HEK293 (cell line): ENCODE data around the gene CBX1.

Experiments
- CTCF ChIA-PET: fragments of 350-600 bp; formaldehyde crosslinking; extraction: SDS; loops from one replicate; lab custom pipeline; 2021; ENCODE audit warnings: antibody characterized with exemption; lab: Yijun Ruan, JAX
- POLR2A ChIA-PET: fragments of 300-600 bp; formaldehyde crosslinking; extraction: SDS; loops from one replicate; lab custom pipeline; 2020; ENCODE audit warnings: antibody characterized with exemption, inconsistent platforms; lab: Yijun Ruan, JAX
- H3K27ac ChIP-seq: fragments of 200-500 bp; sonication (Bioruptor generic); 2 replicates; pipeline ENCODE4 v1.5.1; 2014; ENCODE audit warnings: low read depth, low read length, control low read depth, inconsistent platforms; ENCODE audit errors: extremely low read depth
- H3K36me3 ChIP-seq, 2 experiments: fragments of 200-500 bp in 1 of 2; sonication (Bioruptor generic) in 1 of 2; 1 replicate in 1 of 2; 2 replicates in 1 of 2; pipeline ENCODE4 v1.5.1; 2014 to 2017; ENCODE audit warnings: inconsistent platforms in 2 of 2, low read length in 2 of 2; ENCODE audit not compliant: control insufficient read depth in 2 of 2, insufficient read depth in 1 of 2
- H3K4me1 ChIP-seq: fragments of 200-500 bp; sonication (Bioruptor generic); 2 replicates; pipeline ENCODE4 v1.5.1; 2014; ENCODE audit warnings: mild to moderate bottlenecking, low read length, inconsistent platforms; ENCODE audit not compliant: control insufficient read depth, insufficient read depth
- H3K4me3 ChIP-seq: 2 replicates; pipeline ENCODE4 v1.5.1; 2011; ENCODE audit warnings: low read depth, mild to moderate bottlenecking, control low read depth, low read length, moderate library complexity
- H3K9me3 ChIP-seq: fragments of 200-500 bp; sonication (Bioruptor generic); 2 replicates; pipeline ENCODE4 v1.5.1; 2014; ENCODE audit warnings: low read depth, low read length, inconsistent platforms; ENCODE audit not compliant: control insufficient read depth, insufficient read depth
- GLIS1 ChIP-seq: fragments of 450-650 bp; formaldehyde crosslinking; IDR thresholded peaks from 2 replicates; pipeline ENCODE4 v1.5.1; 2016; ENCODE audit warnings: missing biosample characterization, missing genetic modification characterization
- HOXA7 ChIP-seq: sonication (generic); formaldehyde crosslinking; IDR thresholded peaks from 2 replicates; pipeline ENCODE4 v1.8.1; 2022; ENCODE audit warnings: missing genetic modification reagents, borderline replicate concordance
- ZBTB20 ChIP-seq: fragments of 450-650 bp; formaldehyde crosslinking; IDR thresholded peaks from 2 replicates; pipeline ENCODE4 v1.5.1; 2016; ENCODE audit warnings: missing biosample characterization, missing genetic modification characterization
- ZFHX2 ChIP-seq: fragments of 450-650 bp; formaldehyde crosslinking; conservative IDR thresholded peaks from 2 replicates; pipeline ENCODE4 v1.5.1; 2016; ENCODE audit warnings: missing biosample characterization, missing genetic modification characterization
- ZNF157 ChIP-seq: fragments of 450-650 bp; formaldehyde crosslinking; IDR thresholded peaks from 2 replicates; pipeline ENCODE4 v1.5.1; 2016; ENCODE audit warnings: missing biosample characterization, missing genetic modification characterization
- ZNF23 ChIP-seq: fragments of 450-650 bp; formaldehyde crosslinking; IDR thresholded peaks from 2 replicates; pipeline ENCODE4 v1.5.1; 2016; ENCODE audit warnings: missing biosample characterization, missing genetic modification characterization, borderline replicate concordance
- ZNF239 ChIP-seq: fragments of 450-650 bp; formaldehyde crosslinking; IDR thresholded peaks from 2 replicates; pipeline ENCODE4 v1.5.1; 2016; ENCODE audit warnings: missing biosample characterization, missing genetic modification characterization
- ZNF335 ChIP-seq: fragments of 450-650 bp; formaldehyde crosslinking; conservative IDR thresholded peaks from 2 replicates; pipeline ENCODE4 v1.5.1; 2016; ENCODE audit warnings: missing biosample characterization, missing genetic modification characterization
- ZNF510 ChIP-seq: fragments of 450-650 bp; formaldehyde crosslinking; IDR thresholded peaks from 2 replicates; pipeline ENCODE4 v1.5.1; 2018; ENCODE audit warnings: mild to moderate bottlenecking, missing genetic modification characterization, missing biosample characterization; ENCODE audit not compliant: insufficient replicate concordance
- ZNF600 ChIP-seq: fragments of 450-650 bp; formaldehyde crosslinking; IDR thresholded peaks from 2 replicates; pipeline ENCODE4 v1.5.1; 2016; ENCODE audit warnings: missing biosample characterization, missing genetic modification characterization
- ZNF610 ChIP-seq: fragments of 450-650 bp; formaldehyde crosslinking; IDR thresholded peaks from 2 replicates; pipeline ENCODE4 v1.5.1; 2016; ENCODE audit warnings: missing biosample characterization, missing genetic modification characterization, borderline replicate concordance
- ZNF654 ChIP-seq: fragments of 450-650 bp; formaldehyde crosslinking; IDR thresholded peaks from 2 replicates; pipeline ENCODE4 v1.5.1; 2016; ENCODE audit warnings: low read depth, missing biosample characterization, missing genetic modification characterization
- ZNF768 ChIP-seq: fragments of 450-650 bp; formaldehyde crosslinking; IDR thresholded peaks from 2 replicates; pipeline ENCODE4 v1.5.1; 2018; ENCODE audit warnings: missing biosample characterization, mild to moderate bottlenecking, missing genetic modification characterization
- ZNF785 ChIP-seq: fragments of 450-650 bp; formaldehyde crosslinking; IDR thresholded peaks from 2 replicates; pipeline ENCODE4 v1.5.1; 2016; ENCODE audit warnings: missing biosample characterization, missing genetic modification characterization
- TF ChIP-seq, protein P1 (sequence below): fragments of 450-650 bp; formaldehyde crosslinking; IDR thresholded peaks from 2 replicates; pipeline ENCODE4 v1.5.1; 2016; ENCODE audit warnings: missing biosample characterization, missing genetic modification characterization, borderline replicate concordance
- TF ChIP-seq, protein P2 (sequence below): fragments of 450-650 bp; formaldehyde crosslinking; IDR thresholded peaks from 2 replicates; pipeline ENCODE4 v1.5.1; 2016; ENCODE audit warnings: missing biosample characterization, missing genetic modification characterization
- TF ChIP-seq, protein P3 (sequence below): fragments of 450-650 bp; formaldehyde crosslinking; IDR thresholded peaks from 2 replicates; pipeline ENCODE4; 2016; ENCODE audit warnings: missing biosample characterization, missing genetic modification characterization
- TF ChIP-seq, protein P4 (sequence below): fragments of 450-650 bp; formaldehyde crosslinking; IDR thresholded peaks from 2 replicates; pipeline ENCODE4 v1.5.1; 2016; ENCODE audit warnings: missing biosample characterization, missing genetic modification characterization
- TF ChIP-seq, protein P5 (sequence below): fragments of 450-650 bp; formaldehyde crosslinking; IDR thresholded peaks from 2 replicates; pipeline ENCODE4 v1.5.1; 2016; ENCODE audit warnings: missing biosample characterization, missing genetic modification characterization
- TF ChIP-seq, protein P6 (sequence below): fragments of 450-650 bp; formaldehyde crosslinking; optimal IDR thresholded peaks from 2 replicates; pipeline ENCODE3; 2016; ENCODE audit warnings: missing biosample characterization, mild to moderate bottlenecking, missing genetic modification characterization
- TF ChIP-seq, protein P7 (sequence below): IDR thresholded peaks from 2 replicates; pipeline ENCODE4 v1.6.1; 2011; ENCODE audit warnings: mild to moderate bottlenecking, low read depth, low read length, borderline replicate concordance

Gene CBX1

DNA sequence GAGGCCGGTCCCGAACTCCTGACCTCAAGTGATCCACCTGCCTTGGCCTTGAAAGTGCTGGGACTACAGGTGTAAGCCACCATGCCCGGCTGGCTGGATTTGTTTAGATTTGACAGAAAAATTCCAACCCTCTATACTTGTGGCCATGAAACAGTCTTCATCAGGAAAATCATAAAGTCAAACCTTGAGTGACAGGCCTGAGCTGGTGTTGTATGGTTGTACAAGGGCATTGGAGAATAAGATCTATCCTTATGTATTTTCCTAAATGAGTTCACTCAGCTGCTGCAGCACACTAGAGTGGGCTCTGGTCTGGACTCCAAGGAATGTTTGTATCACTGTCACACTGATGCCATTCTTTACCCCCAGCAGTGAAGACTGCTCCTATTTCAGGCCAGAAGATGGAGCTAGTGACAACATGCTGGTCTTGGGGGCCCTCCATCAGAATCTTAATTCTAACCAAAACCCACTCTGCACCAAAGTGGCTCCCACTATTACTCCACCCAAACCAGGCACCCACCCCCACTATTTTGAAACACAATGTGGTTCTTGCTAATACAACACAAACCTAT, 33.7 kb upstream of the CBX1 start:
- no peak overlapping the region for H3K27ac ChIP-seq
- CTCF ChIA-PET: interaction anchor here (0.6 to 7.4 kb wide), 23 partner anchors 8 to 245 kb away, joined by 3 to 105 read pairs (median 4); no protein-coding TSS in a partner anchor
- TF ChIP-seq GLIS1 (tag by site-specific recombination): peak; percentile 91
- TF ChIP-seq ZNF654 (tag by site-specific recombination): peak; percentile 52
- no peak for TF ChIP-seq ZNF510 (tag by site-specific recombination)
- TF ChIP-seq, protein P1, sequence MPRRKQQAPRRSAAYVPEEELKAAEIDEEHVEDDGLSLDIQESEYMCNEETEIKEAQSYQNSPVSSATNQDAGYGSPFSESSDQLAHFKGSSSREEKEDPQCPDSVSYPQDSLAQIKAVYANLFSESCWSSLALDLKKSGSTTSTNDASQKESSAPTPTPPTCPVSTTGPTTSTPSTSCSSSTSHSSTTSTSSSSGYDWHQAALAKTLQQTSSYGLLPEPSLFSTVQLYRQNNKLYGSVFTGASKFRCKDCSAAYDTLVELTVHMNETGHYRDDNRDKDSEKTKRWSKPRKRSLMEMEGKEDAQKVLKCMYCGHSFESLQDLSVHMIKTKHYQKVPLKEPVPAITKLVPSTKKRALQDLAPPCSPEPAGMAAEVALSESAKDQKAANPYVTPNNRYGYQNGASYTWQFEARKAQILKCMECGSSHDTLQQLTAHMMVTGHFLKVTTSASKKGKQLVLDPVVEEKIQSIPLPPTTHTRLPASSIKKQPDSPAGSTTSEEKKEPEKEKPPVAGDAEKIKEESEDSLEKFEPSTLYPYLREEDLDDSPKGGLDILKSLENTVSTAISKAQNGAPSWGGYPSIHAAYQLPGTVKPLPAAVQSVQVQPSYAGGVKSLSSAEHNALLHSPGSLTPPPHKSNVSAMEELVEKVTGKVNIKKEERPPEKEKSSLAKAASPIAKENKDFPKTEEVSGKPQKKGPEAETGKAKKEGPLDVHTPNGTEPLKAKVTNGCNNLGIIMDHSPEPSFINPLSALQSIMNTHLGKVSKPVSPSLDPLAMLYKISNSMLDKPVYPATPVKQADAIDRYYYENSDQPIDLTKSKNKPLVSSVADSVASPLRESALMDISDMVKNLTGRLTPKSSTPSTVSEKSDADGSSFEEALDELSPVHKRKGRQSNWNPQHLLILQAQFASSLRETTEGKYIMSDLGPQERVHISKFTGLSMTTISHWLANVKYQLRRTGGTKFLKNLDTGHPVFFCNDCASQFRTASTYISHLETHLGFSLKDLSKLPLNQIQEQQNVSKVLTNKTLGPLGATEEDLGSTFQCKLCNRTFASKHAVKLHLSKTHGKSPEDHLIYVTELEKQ (tag by site-specific recombination): no peak
- TF ChIP-seq ZNF768 (tag by site-specific recombination): no peak
- TF ChIP-seq ZNF239 (tag by site-specific recombination): no peak
- peak; percentile 44; the same call in 1 of the 2 replicates for TF ChIP-seq ZBTB20 (tag by site-specific recombination)
- TF ChIP-seq ZNF335: peak; percentile 2; the same call in 1 of the 2 replicates
- TF ChIP-seq, protein P2, sequence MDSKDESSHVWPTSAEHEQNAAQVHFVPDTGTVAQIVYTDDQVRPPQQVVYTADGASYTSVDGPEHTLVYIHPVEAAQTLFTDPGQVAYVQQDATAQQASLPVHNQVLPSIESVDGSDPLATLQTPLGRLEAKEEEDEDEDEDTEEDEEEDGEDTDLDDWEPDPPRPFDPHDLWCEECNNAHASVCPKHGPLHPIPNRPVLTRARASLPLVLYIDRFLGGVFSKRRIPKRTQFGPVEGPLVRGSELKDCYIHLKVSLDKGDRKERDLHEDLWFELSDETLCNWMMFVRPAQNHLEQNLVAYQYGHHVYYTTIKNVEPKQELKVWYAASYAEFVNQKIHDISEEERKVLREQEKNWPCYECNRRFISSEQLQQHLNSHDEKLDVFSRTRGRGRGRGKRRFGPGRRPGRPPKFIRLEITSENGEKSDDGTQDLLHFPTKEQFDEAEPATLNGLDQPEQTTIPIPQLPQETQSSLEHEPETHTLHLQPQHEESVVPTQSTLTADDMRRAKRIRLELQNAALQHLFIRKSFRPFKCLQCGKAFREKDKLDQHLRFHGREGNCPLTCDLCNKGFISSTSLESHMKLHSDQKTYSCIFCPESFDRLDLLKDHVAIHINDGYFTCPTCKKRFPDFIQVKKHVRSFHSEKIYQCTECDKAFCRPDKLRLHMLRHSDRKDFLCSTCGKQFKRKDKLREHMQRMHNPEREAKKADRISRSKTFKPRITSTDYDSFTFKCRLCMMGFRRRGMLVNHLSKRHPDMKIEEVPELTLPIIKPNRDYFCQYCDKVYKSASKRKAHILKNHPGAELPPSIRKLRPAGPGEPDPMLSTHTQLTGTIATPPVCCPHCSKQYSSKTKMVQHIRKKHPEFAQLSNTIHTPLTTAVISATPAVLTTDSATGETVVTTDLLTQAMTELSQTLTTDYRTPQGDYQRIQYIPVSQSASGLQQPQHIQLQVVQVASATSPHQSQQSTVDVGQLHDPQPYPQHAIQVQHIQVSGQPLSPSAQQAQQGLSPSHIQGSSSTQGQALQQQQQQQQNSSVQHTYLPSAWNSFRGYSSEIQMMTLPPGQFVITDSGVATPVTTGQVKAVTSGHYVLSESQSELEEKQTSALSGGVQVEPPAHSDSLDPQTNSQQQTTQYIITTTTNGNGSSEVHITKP (tag by site-specific recombination): peak; percentile 66; the same call in 1 of the 2 replicates
- TF ChIP-seq ZNF600 (tag by site-specific recombination): peak; percentile 55; the same call in 1 of the 2 replicates
- POLR2A ChIA-PET: no interaction called here
- H3K36me3 ChIP-seq: no peaks in the 10 kb centered on the region
- H3K9me3 ChIP-seq: no peaks in the 10 kb centered on the region
- no peak overlapping the region for H3K4me3 ChIP-seq
- H3K4me1 ChIP-seq: no peaks in the 10 kb centered on the region

DNA sequence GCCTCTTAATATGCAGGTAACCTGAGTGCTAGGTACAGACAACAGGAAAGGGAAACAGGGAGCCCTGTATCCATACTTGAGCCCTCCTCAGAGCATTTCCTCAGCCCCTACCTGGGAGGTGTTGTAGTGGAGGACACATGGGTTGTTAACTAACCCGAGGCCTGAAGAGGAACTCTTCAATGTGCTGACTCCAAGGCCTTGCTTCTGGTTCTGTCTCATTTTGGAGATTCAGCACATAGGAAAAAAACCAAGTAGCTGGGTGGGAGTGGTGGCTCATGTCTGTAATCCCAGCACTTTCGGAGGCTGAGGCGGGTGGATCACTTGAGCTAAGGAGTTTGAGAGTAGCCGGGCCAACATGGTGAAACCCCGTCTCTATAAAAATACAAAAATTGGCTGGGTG, 31.1 kb upstream of the CBX1 start:
- POLR2A ChIA-PET: no interaction called here
- CTCF ChIA-PET: interaction anchor here (0.7 to 7.4 kb wide), 17 partner anchors 8 to 227 kb away, joined by 3 to 105 read pairs (median 4); no protein-coding TSS in a partner anchor
- no peaks in the 10 kb centered on the region for H3K4me1 ChIP-seq
- no peak for TF ChIP-seq ZFHX2
- TF ChIP-seq, protein P3, sequence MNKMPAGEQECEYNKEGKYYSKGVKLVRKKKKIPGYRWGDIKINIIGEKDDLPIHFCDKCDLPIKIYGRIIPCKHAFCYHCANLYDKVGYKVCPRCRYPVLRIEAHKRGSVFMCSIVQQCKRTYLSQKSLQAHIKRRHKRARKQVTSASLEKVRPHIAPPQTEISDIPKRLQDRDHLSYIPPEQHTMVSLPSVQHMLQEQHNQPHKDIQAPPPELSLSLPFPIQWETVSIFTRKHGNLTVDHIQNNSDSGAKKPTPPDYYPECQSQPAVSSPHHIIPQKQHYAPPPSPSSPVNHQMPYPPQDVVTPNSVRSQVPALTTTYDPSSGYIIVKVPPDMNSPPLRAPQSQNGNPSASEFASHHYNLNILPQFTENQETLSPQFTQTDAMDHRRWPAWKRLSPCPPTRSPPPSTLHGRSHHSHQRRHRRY (tag by site-specific recombination): no peak
- TF ChIP-seq HOXA7 (CRISPR knock-in tag): no peak
- TF ChIP-seq, protein P4, sequence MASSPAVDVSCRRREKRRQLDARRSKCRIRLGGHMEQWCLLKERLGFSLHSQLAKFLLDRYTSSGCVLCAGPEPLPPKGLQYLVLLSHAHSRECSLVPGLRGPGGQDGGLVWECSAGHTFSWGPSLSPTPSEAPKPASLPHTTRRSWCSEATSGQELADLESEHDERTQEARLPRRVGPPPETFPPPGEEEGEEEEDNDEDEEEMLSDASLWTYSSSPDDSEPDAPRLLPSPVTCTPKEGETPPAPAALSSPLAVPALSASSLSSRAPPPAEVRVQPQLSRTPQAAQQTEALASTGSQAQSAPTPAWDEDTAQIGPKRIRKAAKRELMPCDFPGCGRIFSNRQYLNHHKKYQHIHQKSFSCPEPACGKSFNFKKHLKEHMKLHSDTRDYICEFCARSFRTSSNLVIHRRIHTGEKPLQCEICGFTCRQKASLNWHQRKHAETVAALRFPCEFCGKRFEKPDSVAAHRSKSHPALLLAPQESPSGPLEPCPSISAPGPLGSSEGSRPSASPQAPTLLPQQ (tag by site-specific recombination): no peak
- TF ChIP-seq ZNF23 (tag by site-specific recombination): no peak
- TF ChIP-seq, protein P5, sequence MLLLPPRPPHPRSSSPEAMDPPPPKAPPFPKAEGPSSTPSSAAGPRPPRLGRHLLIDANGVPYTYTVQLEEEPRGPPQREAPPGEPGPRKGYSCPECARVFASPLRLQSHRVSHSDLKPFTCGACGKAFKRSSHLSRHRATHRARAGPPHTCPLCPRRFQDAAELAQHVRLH (tag by site-specific recombination): no peak
- TF ChIP-seq ZNF610 (tag by site-specific recombination): no peak
- TF ChIP-seq, protein P6, sequence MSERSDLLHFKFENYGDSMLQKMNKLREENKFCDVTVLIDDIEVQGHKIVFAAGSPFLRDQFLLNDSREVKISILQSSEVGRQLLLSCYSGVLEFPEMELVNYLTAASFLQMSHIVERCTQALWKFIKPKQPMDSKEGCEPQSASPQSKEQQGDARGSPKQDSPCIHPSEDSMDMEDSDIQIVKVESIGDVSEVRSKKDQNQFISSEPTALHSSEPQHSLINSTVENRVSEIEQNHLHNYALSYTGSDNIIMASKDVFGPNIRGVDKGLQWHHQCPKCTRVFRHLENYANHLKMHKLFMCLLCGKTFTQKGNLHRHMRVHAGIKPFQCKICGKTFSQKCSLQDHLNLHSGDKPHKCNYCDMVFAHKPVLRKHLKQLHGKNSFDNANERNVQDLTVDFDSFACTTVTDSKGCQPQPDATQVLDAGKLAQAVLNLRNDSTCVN: no peak
- TF ChIP-seq ZNF157: no peak
- TF ChIP-seq, protein P7, sequence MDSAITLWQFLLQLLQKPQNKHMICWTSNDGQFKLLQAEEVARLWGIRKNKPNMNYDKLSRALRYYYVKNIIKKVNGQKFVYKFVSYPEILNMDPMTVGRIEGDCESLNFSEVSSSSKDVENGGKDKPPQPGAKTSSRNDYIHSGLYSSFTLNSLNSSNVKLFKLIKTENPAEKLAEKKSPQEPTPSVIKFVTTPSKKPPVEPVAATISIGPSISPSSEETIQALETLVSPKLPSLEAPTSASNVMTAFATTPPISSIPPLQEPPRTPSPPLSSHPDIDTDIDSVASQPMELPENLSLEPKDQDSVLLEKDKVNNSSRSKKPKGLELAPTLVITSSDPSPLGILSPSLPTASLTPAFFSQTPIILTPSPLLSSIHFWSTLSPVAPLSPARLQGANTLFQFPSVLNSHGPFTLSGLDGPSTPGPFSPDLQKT: no peak
- TF ChIP-seq ZNF785 (tag by site-specific recombination): no peak
- no peak for TF ChIP-seq ZNF768 (tag by site-specific recombination)

More for the DNA sequence above, 31.1 kb upstream of the CBX1 start:
- H3K9me3 ChIP-seq: no peaks in the 10 kb centered on the region
- peaks cover 0 to 2% of the 10 kb centered on the region in 2 experiments; a peak in 1 of 3 replicates for H3K36me3 ChIP-seq
- no peak overlapping the region for H3K27ac ChIP-seq
- no peak overlapping the region for H3K4me3 ChIP-seq
